ENCODE data around the gene SLC26A11. TPM values are rescaled to one million over a fixed set of nuclear protein-coding genes. Genes with fewer than 3 reads are reported as not detected.

Gene SLC26A11
- total and polyA plus RNA-seq, 12 donors = 14.0 to 101 (median 50.5) TPM

DNA sequence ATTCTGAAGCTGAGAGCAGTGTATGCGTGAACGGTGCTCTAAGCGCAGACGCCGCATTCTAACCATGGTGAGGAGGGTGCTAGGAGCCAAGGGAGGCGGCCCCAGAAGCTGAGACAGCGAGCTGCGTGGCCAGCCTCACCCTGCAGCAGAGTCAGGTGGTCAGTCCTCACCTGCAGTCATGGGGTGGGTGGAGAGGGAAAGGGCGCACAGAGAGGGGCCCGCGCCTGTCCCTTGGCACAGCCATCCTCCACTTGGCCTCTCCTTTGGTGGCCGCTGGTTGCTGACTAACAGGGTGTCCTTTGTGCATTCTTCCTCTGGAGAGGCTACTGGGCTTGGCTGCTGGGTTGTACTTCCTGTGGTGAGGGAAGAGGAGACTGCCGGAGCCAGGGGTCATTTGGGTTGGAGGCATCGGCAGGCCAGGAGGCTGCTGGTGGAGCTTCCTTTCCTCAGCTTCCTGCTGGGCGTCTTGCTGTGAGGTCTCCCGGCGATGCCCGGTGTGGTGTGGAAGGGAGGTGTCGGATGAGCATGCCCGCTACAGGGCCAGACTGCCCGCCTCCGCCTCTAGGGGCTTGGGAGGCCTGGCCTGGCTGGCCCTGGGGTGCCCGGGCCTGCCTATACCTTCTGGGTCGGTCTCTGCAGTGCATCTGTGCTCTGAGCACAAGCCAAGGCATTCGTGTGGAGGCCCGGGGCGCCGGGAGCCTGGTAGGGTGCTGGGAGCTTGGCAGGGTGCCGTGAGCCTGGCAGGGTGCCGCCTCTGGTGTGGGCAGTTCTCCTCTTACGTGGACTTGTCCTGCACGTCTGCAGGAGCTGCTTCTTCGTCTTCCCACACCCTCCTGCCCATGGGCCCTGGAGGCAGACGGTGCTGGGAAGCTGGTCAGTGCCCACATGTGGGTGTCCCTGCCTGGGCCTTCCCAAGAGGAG is 57.8 kb downstream of the SLC26A11 start:
- whole genome bisulfite sequencing, 4 donors = 74 to 84% (median 80%) methylated on average over 14 to 34 of the region's 34 CpGs

DNA sequence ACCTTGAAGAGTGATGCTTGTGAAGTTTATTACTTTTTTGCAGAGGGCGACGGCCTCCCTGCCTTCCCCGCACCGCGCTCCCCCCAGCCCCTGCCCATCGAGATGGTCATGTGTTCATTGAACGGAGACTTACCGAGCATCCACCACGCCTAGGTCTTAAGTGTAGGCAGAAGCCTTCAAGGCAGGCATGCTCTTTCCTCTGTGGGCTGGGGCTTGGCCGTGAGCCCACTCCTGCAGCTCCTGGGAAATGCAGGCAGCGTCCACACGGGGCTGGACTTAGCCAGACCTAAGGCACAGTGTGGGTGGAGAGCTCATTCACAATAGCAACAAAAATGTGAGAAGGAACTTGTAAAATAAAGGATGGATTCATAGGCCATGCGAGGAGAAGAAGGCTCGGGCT is 59.7 kb downstream of the SLC26A11 start:
- H3K9me3 ChIP-seq (replicated peaks in 1 of 3) = no peaks in the 10 kb centered on the region
- H3K4me3 ChIP-seq = no peak overlapping the region
- WGBS, 4 donors = 60 to 70% (median 68%) methylated on average over 13 to 14 of the region's 14 CpGs
- no peak overlapping the region for H3K27ac ChIP-seq
- intact Hi-C loops (cut with DNase I) = no loop called here
- DNase-seq = peak in 3 of 7 donors; percentile 66 to 81 (median 78)
- no peaks in the 10 kb centered on the region for H3K27me3 ChIP-seq
- peaks cover 0 to 14% of the 10 kb centered on the region in 2 donors for H3K36me3 ChIP-seq (replicated peaks in 1 of 2)
- H3K4me1 ChIP-seq (replicated peaks in 1 of 2) = peaks cover 11 to 43% of the 10 kb centered on the region in 2 donors
- TF ChIP-seq POLR2A (IDR thresholded peaks at IDR 0.05) = no peak
- TF ChIP-seq, protein P1, sequence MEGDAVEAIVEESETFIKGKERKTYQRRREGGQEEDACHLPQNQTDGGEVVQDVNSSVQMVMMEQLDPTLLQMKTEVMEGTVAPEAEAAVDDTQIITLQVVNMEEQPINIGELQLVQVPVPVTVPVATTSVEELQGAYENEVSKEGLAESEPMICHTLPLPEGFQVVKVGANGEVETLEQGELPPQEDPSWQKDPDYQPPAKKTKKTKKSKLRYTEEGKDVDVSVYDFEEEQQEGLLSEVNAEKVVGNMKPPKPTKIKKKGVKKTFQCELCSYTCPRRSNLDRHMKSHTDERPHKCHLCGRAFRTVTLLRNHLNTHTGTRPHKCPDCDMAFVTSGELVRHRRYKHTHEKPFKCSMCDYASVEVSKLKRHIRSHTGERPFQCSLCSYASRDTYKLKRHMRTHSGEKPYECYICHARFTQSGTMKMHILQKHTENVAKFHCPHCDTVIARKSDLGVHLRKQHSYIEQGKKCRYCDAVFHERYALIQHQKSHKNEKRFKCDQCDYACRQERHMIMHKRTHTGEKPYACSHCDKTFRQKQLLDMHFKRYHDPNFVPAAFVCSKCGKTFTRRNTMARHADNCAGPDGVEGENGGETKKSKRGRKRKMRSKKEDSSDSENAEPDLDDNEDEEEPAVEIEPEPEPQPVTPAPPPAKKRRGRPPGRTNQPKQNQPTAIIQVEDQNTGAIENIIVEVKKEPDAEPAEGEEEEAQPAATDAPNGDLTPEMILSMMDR (IDR thresholded peaks at IDR 0.05) = peak in 3 of 6 experiments; percentile 11 to 34 (median 12)

More for the DNA sequence above, 57.8 kb downstream of the SLC26A11 start:
- intact Hi-C loops (cut with DNase I) = no loop called here
- Histone ChIP-seq H3K36me3 (replicated peaks in 1 of 2) (peaks cover 0 to 19% of the 10 kb centered on the region in 2 donors), H3K9me3 (replicated peaks in 1 of 3) (no peaks in the 10 kb centered on the region), H3K27ac (peak overlapping the region in 2 of 5 donors; percentile 66 to 78), H3K4me1 (replicated peaks in 1 of 2) (peaks cover 3 to 30% of the 10 kb centered on the region in 2 donors), H3K27me3 (no peaks in the 10 kb centered on the region), H3K4me3 (no peak overlapping the region)
- peak in 5 of 7 donors; percentile 42 to 75 (median 48) for DNase-seq
- no peak for TF ChIP-seq POLR2A (IDR thresholded peaks at IDR 0.05)

DNA sequence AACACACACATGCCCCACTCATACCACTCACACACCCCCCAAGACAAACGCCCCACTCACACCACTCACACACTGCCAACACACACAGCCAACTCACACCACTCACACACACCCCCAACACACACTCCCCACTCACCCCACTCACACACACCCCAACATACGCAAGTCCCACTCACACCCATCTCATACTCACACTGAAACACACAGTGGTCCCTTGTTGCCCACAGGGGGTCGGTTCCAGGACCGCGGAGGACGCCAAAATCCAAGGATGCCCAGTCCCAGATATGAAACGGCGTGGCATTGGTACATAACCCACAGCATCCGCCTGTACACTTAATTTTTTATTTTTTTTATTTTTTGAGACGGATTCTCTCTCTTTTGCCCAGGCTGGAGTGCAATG is 61.3 kb downstream of the SLC26A11 start:
- Histone ChIP-seq H3K9me3 (replicated peaks in 1 of 3) (no peaks in the 10 kb centered on the region), H3K4me1 (replicated peaks in 1 of 2) (peaks cover 11 to 43% of the 10 kb centered on the region in 2 donors), H3K4me3 (no peak overlapping the region), H3K36me3 (replicated peaks in 1 of 2) (peaks cover 0 to 18% of the 10 kb centered on the region in 2 donors), H3K27me3 (no peaks in the 10 kb centered on the region), H3K27ac (no peak overlapping the region)
- TF ChIP-seq, protein P1 (IDR thresholded peaks at IDR 0.05) = no peak
- WGBS, 4 donors = 92 to 96% (median 93%) methylated on average over 10 of the region's 10 CpGs
- intact Hi-C loops (cut with DNase I) = no loop called here
- no peak for DNase-seq

DNA sequence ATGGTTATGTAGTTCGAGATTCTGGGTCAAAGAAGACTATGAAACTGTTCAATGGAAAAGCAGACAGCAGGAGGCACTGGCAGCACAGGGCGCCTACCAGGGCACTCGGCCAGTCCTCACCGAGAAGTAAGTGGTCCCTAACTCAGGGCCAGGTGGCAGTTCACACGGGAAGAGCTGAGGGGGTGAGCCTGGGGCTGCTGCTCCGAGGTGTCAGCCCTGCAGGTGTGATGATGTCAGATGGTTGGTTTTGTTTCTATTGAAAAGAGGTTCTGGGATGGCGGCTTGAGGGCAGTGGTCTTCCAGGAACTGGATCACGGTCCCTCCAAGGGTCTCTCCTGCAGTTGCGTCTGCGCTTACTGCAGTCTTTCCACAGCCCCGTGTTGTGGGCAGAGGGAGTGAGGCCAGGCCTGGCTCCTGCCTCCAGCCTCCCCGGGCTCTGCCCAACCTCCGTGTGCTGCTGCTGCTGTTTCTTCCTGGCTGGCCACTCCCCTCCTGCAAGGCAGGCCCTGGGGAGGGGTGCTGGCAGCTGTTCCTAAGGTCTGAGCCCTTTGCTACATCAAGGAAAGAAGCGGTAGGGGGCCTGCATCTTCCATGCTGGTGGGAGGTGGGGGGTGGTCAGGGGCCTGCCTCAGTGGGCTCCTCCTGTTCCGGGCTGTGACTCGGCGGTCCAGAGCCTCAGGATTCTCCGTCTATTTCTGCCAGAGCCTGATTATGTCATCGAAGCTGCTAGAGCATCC is 63.1 kb downstream of the SLC26A11 start:
- DNase-seq = peak in 5 of 7 donors; percentile 49 to 68 (median 60)
- Histone ChIP-seq H3K27ac (peak overlapping the region in 4 of 5 donors; percentile 53 to 75 (median 66)), H3K36me3 (replicated peaks in 1 of 2) (peaks cover 0 to 24% of the 10 kb centered on the region in 2 donors), H3K9me3 (replicated peaks in 1 of 3) (no peaks in the 10 kb centered on the region), H3K4me3 (no peak overlapping the region), H3K4me1 (replicated peaks in 1 of 2) (peaks cover 11 to 30% of the 10 kb centered on the region in 2 donors), H3K27me3 (no peaks in the 10 kb centered on the region)
- intact Hi-C loops (cut with DNase I) = no loop called here
- TF ChIP-seq, protein P1 (IDR thresholded peaks at IDR 0.05) = no peak
- no peak for TF ChIP-seq POLR2A (IDR thresholded peaks at IDR 0.05)
- 62 to 68% (median 62%) methylated on average over 13 to 19 of the region's 19 CpGs for WGBS, 4 donors
